GM18867 (cell line): ENCODE measurements around the gene PLEKHH1.
"Not testable (repeated sequence)": the region's sequence is repeated elsewhere in the genome, so short reads cannot be mapped to it uniquely, and the experiment has no call there.

Source experiments
- ATAC-seq: cut with Tn5 transposase; IDR thresholded peaks from one replicate; pipeline ENCODE4 v1.9.1; 2021; ENCODE audit warnings: mild to moderate bottlenecking, moderate library complexity; ENCODE audit not compliant: unreplicated experiment

The PLEKHH1 gene

GRCh38 chr14:67579636-67580035, 46.5 kb downstream of the PLEKHH1 start:
- no peak for ATAC-seq

GRCh38 chr14:67580336-67581171, 47.5 kb downstream of the PLEKHH1 start:
- ATAC-seq: no peak

GRCh38 chr14:67581643-67582042, 48.6 kb downstream of the PLEKHH1 start:
- ATAC-seq: no peak

- no peak for ATAC-seq
Measured at GRCh38 chr14:67582061-67582460, 49.0 kb downstream of the PLEKHH1 start.

GRCh38 chr14:67583711-67584644, 50.9 kb downstream of the PLEKHH1 start:
- no peak for ATAC-seq

GRCh38 chr14:67584978-67585377, 51.9 kb downstream of the PLEKHH1 start:
- ATAC-seq: no peak

GRCh38 chr14:67586369-67586768, 53.3 kb downstream of the PLEKHH1 start:
- ATAC-seq: no peak

GRCh38 chr14:67589204-67589770, 56.2 kb downstream of the PLEKHH1 start:
- no peak for ATAC-seq

GRCh38 chr14:67593650-67594049, 60.6 kb downstream of the PLEKHH1 start:
- ATAC-seq: not testable (repeated sequence)

- no peak for ATAC-seq
Measured at GRCh38 chr14:67595392-67595791, 62.3 kb downstream of the PLEKHH1 start.

- ATAC-seq: peak; percentile 92
Measured at GRCh38 chr14:67599698-67600561, 66.8 kb downstream of the PLEKHH1 start, which contains the start of gene PIGH. PIGH (minus strand) TSS chr14:67600268; CDS start chr14:67600203, 65 bp downstream.

GRCh38 chr14:67600562-67600974, 67.5 kb downstream of the PLEKHH1 start:
- ATAC-seq: peak; percentile 1

- ATAC-seq: no peak
Measured at GRCh38 chr14:67602076-67602475, 69.0 kb downstream of the PLEKHH1 start.

GRCh38 chr14:67602995-67603545, 70.0 kb downstream of the PLEKHH1 start:
- peak; percentile 72 for ATAC-seq

GRCh38 chr14:67607646-67608045, 74.6 kb downstream of the PLEKHH1 start:
- ATAC-seq: no peak

- no peak for ATAC-seq
Measured at GRCh38 chr14:67609642-67610310, 76.7 kb downstream of the PLEKHH1 start.

GRCh38 chr14:67610491-67610890, 77.4 kb downstream of the PLEKHH1 start:
- no peak for ATAC-seq

- ATAC-seq: peak; percentile 36
Measured at GRCh38 chr14:67618617-67619063, 85.5 kb downstream of the PLEKHH1 start.
